ENCODE results near the gene CPA4.
"Not testable (repeated sequence)": the region's sequence is repeated elsewhere in the genome, so short reads cannot be mapped to it uniquely, and the experiment has no call there.

The CPA4 gene

GRCh38 chr7:130292682-130293257 is at the start of gene CPA4:
TSS of gene CPA4 (plus strand) at chr7:130293161. CDS start at chr7:130293181, 20 bp downstream.
- peak in 1 of 2 experiments; percentile 38 for DNase-seq

GRCh38 chr7:130243486-130243885 is 49.5 kb upstream of the CPA4 start:
- peak; percentile 15 to 76 for DNase-seq

- not testable (repeated sequence) for DNase-seq
Measured at GRCh38 chr7:130246491-130246890, 46.5 kb upstream of the CPA4 start.

- not testable (repeated sequence) for DNase-seq
Measured at GRCh38 chr7:130248842-130249241, 44.1 kb upstream of the CPA4 start.

- not testable (repeated sequence) for DNase-seq
Measured at GRCh38 chr7:130249626-130250025, 43.3 kb upstream of the CPA4 start.

- no peak for DNase-seq
Measured at GRCh38 chr7:130254555-130254954, 38.4 kb upstream of the CPA4 start.

GRCh38 chr7:130256704-130257103 is 36.3 kb upstream of the CPA4 start:
- DNase-seq, result no peak

- DNase-seq, result no peak
Measured at GRCh38 chr7:130258494-130259078, 34.4 kb upstream of the CPA4 start.

- DNase-seq, result peak in 1 of 2 experiments; percentile 8
Measured at GRCh38 chr7:130262448-130262847, 30.5 kb upstream of the CPA4 start.

GRCh38 chr7:130263130-130263529 is 29.8 kb upstream of the CPA4 start:
- no peak for DNase-seq

- no peak for DNase-seq
Measured at GRCh38 chr7:130266258-130266960, 26.6 kb upstream of the CPA4 start, which contains the start of gene CPA2. TSS of gene CPA2 (plus strand) at chr7:130266863. CDS start at chr7:130266882, 19 bp downstream.

- no peak for DNase-seq
Measured at GRCh38 chr7:130266961-130267321, 26.0 kb upstream of the CPA4 start.

- DNase-seq, result no peak
Measured at GRCh38 chr7:130268463-130269317, 24.3 kb upstream of the CPA4 start.

GRCh38 chr7:130269318-130269694 is 23.7 kb upstream of the CPA4 start:
- no peak for DNase-seq

- DNase-seq, result peak in 1 of 2 experiments; percentile 35
Measured at GRCh38 chr7:130270947-130271800, 21.8 kb upstream of the CPA4 start.

- DNase-seq, result peak; percentile 27 to 63
Measured at GRCh38 chr7:130272381-130273080, 20.4 kb upstream of the CPA4 start.

GRCh38 chr7:130273081-130273932 is 19.7 kb upstream of the CPA4 start:
- DNase-seq, result peak; percentile 35 to 80

- peak; percentile 35 to 80 for DNase-seq
Measured at GRCh38 chr7:130273933-130274255, 19.1 kb upstream of the CPA4 start.

- no peak for DNase-seq
Measured at GRCh38 chr7:130274296-130274695, 18.7 kb upstream of the CPA4 start.

- peak in 1 of 2 experiments; percentile 20 for DNase-seq
Measured at GRCh38 chr7:130274983-130275591, 17.9 kb upstream of the CPA4 start.

Data from NCI-H446 (cell line).